SU-DHL-6 (cell line): Measurements from ENCODE around the gene KRTAP10-5.

Experiments
- H2AFZ ChIP-seq: fragments of 200-600 bp; sonication (generic); 2 replicates; pipeline ENCODE4 v1.6.1; 2014; ENCODE audit warnings: low read depth, mild to moderate bottlenecking, moderate library complexity, mixed read lengths, antibody characterized with exemption, low read length; ENCODE audit not compliant: severe bottlenecking
- H3F3A ChIP-seq: fragments of 200-600 bp; shearing (Covaris generic); 2 replicates; pipeline ENCODE4 v1.6.0; 2016; ENCODE audit warnings: antibody characterized with exemption, mild to moderate bottlenecking; ENCODE audit not compliant: insufficient read depth
- H3K27ac ChIP-seq: fragments of 200-600 bp; sonication (generic); 2 replicates; pipeline ENCODE4 v1.5.1; 2016; ENCODE audit warnings: low read depth, mild to moderate bottlenecking, low read length, moderate library complexity, mixed read lengths
- H3K27me3 ChIP-seq: fragments of 200-600 bp; sonication (generic), shearing (Covaris generic); 2 replicates; pipeline ENCODE4 v1.6.0; 2014; ENCODE audit warnings: mild to moderate bottlenecking, low read length
- H3K36me3 ChIP-seq: fragments of 200-600 bp; sonication (generic); 2 replicates; pipeline ENCODE4 v1.6.1; 2014; ENCODE audit warnings: mild to moderate bottlenecking, low read length, mixed read lengths
- H3K4me2 ChIP-seq: fragments of 300-600, 200-600 bp; shearing (Covaris generic), sonication (generic); 2 replicates; pipeline ENCODE4 v1.6.0; 2014; ENCODE audit warnings: low read length, low read depth, mild to moderate bottlenecking; ENCODE audit not compliant: poor library complexity, severe bottlenecking
- H3K4me3 ChIP-seq: fragments of 200-600 bp; sonication (generic); 2 replicates; pipeline ENCODE4 v1.5.1; 2014; ENCODE audit warnings: antibody characterized with exemption, low read length, mild to moderate bottlenecking, mixed read lengths; ENCODE audit not compliant: insufficient read depth, poor library complexity, severe bottlenecking
- H3K79me2 ChIP-seq: fragments of 200-600 bp; sonication (generic); 2 replicates; pipeline ENCODE4 v1.6.1; 2014; ENCODE audit warnings: mild to moderate bottlenecking, low read length, moderate library complexity; ENCODE audit not compliant: insufficient read depth
- H3K9ac ChIP-seq: fragments of 200-600 bp; sonication (generic); 2 replicates; pipeline ENCODE4 v1.7.0; 2014; ENCODE audit warnings: mild to moderate bottlenecking, low read length
- H3K9me2 ChIP-seq: fragments of 200-600 bp; sonication (generic); replicated peaks from 2 replicates; pipeline ENCODE4 v1.6.1; 2014; ENCODE audit warnings: low read length; ENCODE audit not compliant: insufficient read depth
- H3K9me3 ChIP-seq: fragments of 200-600 bp; sonication (generic); 2 replicates; pipeline ENCODE4 v1.6.1; 2014; ENCODE audit warnings: low read length, mixed read lengths; ENCODE audit not compliant: insufficient read depth
- H4K20me1 ChIP-seq: fragments of 200-600 bp; sonication (generic); 2 replicates; pipeline ENCODE4 v1.6.1; 2014; ENCODE audit warnings: low read depth, mild to moderate bottlenecking, antibody characterized with exemption, low read length, moderate library complexity, mixed read lengths
- EZH2phosphoT487 ChIP-seq: fragments of 200-600 bp; sonication (generic), shearing (Covaris generic); conservative IDR thresholded peaks from 2 replicates; pipeline ENCODE4 v1.6.1; 2018; ENCODE audit warnings: mild to moderate bottlenecking, antibody characterized with exemption, low read length, moderate library complexity, mixed read lengths
- TF ChIP-seq, protein P1 (sequence below): fragments of 200-600 bp; sonication (generic); IDR thresholded peaks from one replicate; pipeline ENCODE4 v1.5.1; 2017; ENCODE audit warnings: antibody characterized with exemption, mild to moderate bottlenecking, low read length, moderate library complexity; ENCODE audit not compliant: insufficient read depth, poor library complexity, severe bottlenecking

The KRTAP10-5 gene

GRCh38 chr21:44579833-44580144 is 615 bp downstream of the KRTAP10-5 start:
- no peak for TF ChIP-seq EZH2phosphoT487
- TF ChIP-seq, protein P1, sequence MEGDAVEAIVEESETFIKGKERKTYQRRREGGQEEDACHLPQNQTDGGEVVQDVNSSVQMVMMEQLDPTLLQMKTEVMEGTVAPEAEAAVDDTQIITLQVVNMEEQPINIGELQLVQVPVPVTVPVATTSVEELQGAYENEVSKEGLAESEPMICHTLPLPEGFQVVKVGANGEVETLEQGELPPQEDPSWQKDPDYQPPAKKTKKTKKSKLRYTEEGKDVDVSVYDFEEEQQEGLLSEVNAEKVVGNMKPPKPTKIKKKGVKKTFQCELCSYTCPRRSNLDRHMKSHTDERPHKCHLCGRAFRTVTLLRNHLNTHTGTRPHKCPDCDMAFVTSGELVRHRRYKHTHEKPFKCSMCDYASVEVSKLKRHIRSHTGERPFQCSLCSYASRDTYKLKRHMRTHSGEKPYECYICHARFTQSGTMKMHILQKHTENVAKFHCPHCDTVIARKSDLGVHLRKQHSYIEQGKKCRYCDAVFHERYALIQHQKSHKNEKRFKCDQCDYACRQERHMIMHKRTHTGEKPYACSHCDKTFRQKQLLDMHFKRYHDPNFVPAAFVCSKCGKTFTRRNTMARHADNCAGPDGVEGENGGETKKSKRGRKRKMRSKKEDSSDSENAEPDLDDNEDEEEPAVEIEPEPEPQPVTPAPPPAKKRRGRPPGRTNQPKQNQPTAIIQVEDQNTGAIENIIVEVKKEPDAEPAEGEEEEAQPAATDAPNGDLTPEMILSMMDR: no peak
- H4K20me1 ChIP-seq: no peaks in the 10 kb centered on the region
- no peak overlapping the region for H3K4me2 ChIP-seq
- H3K27ac ChIP-seq: no peak overlapping the region
- no peaks in the 10 kb centered on the region for H3K27me3 ChIP-seq
- no peak overlapping the region for H3K4me3 ChIP-seq
- H3K9ac ChIP-seq: no peak overlapping the region
- H3F3A ChIP-seq: no peaks in the 10 kb centered on the region
- peaks cover 10% of the 10 kb centered on the region; the same call in 1 of the 2 replicates for H3K9me3 ChIP-seq
- H2AFZ ChIP-seq: no peak overlapping the region
- no peaks in the 10 kb centered on the region for H3K36me3 ChIP-seq
- no peaks in the 10 kb centered on the region for H3K79me2 ChIP-seq
- no peaks in the 10 kb centered on the region for H3K9me2 ChIP-seq

- Histone ChIP-seq H3K27ac (no peak overlapping the region), H3K36me3 (no peaks in the 10 kb centered on the region)
- TF ChIP-seq EZH2phosphoT487: no peak
- TF ChIP-seq, protein P1: no peak
Observed at GRCh38 chr21:44579056-44579832, 1.2 kb downstream of the KRTAP10-5 start.

DNA sequence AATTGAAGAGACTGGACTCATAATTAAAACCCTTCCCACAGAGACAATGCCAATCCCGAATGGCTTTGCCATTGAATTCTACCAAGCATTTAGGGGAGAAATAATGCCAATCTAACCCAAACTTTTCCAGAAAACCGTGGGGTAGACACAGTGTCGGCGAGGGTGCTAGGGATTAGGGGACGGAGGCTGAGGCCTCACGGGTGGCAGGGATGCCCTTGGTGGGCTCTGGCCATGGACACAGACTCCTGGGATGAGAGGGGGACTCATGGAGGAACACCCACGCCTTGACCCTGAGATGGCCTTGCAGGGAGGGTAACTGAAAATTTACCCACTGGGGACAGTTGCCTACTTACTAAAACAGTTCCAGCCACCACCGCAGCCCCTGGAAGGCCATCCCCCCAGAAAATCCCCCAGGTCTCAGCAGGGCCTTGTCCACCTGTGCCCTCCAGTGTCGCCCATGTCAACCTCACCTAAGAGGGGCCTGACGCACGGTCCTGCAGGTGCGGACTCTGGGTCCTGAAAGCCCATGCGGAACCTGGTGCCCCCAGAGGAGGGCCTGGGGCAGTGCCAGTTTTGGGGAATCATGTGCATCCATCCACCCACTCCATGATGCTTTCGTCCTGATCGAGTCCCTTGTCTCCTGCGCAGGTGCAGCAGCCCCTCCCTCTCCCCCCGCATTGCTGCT is 1.9 kb downstream of the KRTAP10-5 start:
- Histone ChIP-seq H3K9me3 (peaks cover 10% of the 10 kb centered on the region; the same call in 1 of the 2 replicates), H3F3A (no peaks in the 10 kb centered on the region), H2AFZ (no peak overlapping the region), H3K27me3 (no peaks in the 10 kb centered on the region), H3K4me3 (no peak overlapping the region), H3K27ac (no peak overlapping the region), H3K9ac (no peak overlapping the region), H3K4me2 (no peak overlapping the region), H4K20me1 (no peaks in the 10 kb centered on the region), H3K36me3 (no peaks in the 10 kb centered on the region), H3K79me2 (no peaks in the 10 kb centered on the region), H3K9me2 (no peaks in the 10 kb centered on the region)
- TF ChIP-seq, protein P1: no peak
- no peak for TF ChIP-seq EZH2phosphoT487

More at GRCh38 chr21:44579056-44579832, 1.2 kb downstream of the KRTAP10-5 start:
- H4K20me1 ChIP-seq: no peaks in the 10 kb centered on the region
- no peak overlapping the region for H3K4me3 ChIP-seq
- H3K9ac ChIP-seq: no peak overlapping the region
- no peaks in the 10 kb centered on the region for H3F3A ChIP-seq
- no peak overlapping the region for H3K4me2 ChIP-seq
- no peaks in the 10 kb centered on the region for H3K27me3 ChIP-seq
- H3K9me3 ChIP-seq: peaks cover 10% of the 10 kb centered on the region; the same call in 1 of the 2 replicates
- no peaks in the 10 kb centered on the region for H3K9me2 ChIP-seq
- no peaks in the 10 kb centered on the region for H3K79me2 ChIP-seq
- H2AFZ ChIP-seq: no peak overlapping the region
